Coronary artery (tissue), 2 donors: ENCODE results near the gene HCRT.
"Not testable (repeated sequence)": the region's sequence is repeated elsewhere in the genome, so short reads cannot be mapped to it uniquely, and the experiment has no call there.

Source experiments
- DNase-seq: peaks from one replicate; pipeline ENCODE4 v3.0.0-alpha.2; 2017; ENCODE audit warnings: low spot score
- H3K27ac ChIP-seq, 2 donors: fragments of 200-600 bp; sonication (generic); one replicate each; pipeline ENCODE4 v1.5.1; 2016 to 2019
- H3K4me3 ChIP-seq: fragments of 200-600 bp; sonication (generic); 2 replicates; pipeline ENCODE4 v1.5.1; 2016; ENCODE audit warnings: mild to moderate bottlenecking, moderate library complexity
- TF ChIP-seq, protein P1 (sequence below): fragments of 200-600 bp; sonication (generic); IDR thresholded peaks from one replicate; pipeline ENCODE4 v1.5.1; 2019; ENCODE audit warnings: antibody characterized with exemption

The HCRT gene

DNA sequence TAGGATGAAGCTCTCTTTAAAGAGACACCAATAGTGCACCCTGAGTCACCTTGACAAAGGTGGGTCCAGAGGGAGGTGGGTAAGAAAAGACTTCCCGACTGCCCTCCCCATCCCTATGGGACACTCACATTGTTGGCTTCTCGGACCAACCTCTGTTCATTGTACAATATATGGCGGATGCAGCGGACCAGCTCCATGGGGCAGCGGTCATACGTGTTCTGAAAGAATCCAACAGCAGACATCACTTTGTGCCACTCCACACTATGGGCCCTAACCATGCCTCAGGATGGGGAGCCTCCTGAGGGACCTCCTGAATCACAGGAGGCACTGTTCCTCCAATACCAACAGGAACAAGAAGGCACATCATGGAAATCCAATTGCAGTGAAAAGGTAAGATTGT, 39.4 kb upstream of the HCRT start:
- Histone ChIP-seq H3K4me3 (no peak overlapping the region), H3K27ac (no peak overlapping the region)
- no peak for DNase-seq
- TF ChIP-seq, protein P1, sequence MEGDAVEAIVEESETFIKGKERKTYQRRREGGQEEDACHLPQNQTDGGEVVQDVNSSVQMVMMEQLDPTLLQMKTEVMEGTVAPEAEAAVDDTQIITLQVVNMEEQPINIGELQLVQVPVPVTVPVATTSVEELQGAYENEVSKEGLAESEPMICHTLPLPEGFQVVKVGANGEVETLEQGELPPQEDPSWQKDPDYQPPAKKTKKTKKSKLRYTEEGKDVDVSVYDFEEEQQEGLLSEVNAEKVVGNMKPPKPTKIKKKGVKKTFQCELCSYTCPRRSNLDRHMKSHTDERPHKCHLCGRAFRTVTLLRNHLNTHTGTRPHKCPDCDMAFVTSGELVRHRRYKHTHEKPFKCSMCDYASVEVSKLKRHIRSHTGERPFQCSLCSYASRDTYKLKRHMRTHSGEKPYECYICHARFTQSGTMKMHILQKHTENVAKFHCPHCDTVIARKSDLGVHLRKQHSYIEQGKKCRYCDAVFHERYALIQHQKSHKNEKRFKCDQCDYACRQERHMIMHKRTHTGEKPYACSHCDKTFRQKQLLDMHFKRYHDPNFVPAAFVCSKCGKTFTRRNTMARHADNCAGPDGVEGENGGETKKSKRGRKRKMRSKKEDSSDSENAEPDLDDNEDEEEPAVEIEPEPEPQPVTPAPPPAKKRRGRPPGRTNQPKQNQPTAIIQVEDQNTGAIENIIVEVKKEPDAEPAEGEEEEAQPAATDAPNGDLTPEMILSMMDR, result no peak

DNA sequence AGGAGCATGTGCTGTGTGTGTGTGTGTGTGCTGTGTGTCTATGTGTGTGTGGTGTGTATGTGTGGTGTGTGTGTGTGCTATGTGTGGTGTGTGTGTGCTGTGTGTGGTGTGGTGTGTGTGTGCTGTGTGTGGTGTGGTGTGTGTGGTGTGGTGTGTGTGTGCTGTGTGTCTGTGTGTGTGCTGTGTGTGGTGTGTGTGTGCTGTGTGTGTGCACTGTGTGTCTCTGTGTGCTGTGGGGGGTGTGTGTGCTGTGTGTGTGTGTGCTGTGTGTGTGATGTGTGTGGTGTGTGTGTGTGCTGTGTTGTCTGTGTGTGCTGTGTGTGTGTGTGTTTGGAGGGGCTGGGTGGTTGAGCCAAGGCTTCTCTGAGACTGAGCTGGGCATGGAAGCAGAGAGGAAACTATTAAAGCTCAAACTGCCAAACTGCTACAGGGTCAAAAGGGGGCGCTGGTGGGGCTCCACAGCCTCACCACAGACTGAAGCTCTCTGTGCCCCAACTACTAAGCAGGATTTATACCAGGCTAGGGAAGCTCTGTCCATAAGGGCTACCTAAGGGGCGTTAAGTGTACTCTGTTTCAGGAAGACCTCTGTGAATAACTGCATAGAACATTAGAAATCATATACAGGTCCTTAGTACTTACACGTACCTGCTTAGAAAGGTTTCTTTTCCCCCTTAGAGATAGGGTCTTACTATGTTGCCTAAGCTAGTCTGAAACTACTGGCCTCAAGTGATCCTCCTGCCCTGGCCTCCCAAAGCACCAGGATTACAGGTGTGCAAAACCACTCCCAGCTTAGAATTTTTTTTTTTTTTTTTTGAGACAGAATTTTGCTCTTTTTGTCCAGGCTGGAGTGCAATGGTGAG, 36.9 kb upstream of the HCRT start:
- Histone ChIP-seq H3K4me3 (no peak overlapping the region), H3K27ac (no peak overlapping the region)
- DNase-seq, result no peak
- TF ChIP-seq, protein P1, result no peak

DNA sequence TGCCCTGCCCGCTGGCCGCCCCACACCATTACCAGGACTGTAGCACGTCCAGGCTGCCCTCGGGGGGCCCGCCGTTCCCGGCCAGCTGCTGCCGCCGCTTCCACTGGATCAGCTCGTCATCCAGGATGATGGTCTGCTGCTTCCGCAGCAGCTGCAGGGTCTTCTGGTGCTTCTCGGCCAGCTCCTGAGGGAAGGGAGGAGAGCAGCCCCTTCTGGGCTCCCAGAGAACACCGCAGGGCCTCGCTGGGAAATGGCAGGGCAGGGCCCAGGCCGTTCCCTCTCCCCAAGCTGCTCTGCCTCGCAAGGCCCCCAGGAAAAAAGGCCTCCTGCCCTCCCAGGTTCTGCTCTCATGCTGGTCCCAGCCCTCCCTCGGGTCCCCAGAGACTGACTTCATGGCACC, 34.0 kb upstream of the HCRT start:
- H3K4me3 ChIP-seq, DNase-seq, H3K27ac ChIP-seq: not testable (repeated sequence)

DNA sequence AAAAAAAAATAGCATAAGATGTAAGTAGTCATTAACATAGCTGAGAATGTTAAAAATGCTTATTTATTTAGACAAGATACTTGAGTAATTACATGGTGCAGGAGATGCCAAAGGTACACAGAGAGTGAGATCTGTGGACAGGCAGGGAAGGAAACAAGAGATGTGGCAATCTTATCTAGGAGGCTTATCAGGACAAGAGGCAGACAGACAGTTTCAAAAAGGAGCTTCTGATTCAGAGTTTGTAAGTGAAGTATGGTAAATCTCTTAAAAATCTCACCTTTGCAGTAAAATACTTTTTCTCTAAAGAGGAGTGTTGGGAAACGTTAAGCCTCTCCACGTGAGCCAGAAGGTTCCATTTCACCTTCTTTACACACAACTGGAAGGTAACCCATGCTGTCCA, 28.9 kb upstream of the HCRT start:
- DNase-seq, result no peak
- no peak overlapping the region for H3K27ac ChIP-seq
- TF ChIP-seq, protein P1, result no peak
- H3K4me3 ChIP-seq, result no peak overlapping the region

DNA sequence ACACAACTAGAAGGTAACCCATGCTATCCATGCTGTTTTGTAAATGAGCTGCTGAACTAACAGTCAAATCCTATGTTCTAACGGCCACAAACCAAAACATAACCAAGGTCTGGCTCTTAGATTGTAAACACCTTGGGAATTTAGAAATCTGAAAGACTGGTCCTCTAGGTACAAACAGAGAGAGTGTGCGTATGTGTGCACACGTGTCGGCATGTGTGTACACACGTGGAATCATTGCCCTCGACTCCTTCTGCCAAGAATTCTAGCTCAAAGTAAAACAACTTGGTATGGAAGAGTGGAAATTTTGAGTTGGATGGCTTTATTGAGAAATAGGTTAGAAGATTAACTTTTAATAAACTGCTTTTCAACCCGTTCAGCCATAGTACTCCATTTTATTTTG, 27.1 kb upstream of the HCRT start:
- Histone ChIP-seq H3K27ac (no peak overlapping the region), H3K4me3 (no peak overlapping the region)
- TF ChIP-seq, protein P1, result no peak
- no peak for DNase-seq

DNA sequence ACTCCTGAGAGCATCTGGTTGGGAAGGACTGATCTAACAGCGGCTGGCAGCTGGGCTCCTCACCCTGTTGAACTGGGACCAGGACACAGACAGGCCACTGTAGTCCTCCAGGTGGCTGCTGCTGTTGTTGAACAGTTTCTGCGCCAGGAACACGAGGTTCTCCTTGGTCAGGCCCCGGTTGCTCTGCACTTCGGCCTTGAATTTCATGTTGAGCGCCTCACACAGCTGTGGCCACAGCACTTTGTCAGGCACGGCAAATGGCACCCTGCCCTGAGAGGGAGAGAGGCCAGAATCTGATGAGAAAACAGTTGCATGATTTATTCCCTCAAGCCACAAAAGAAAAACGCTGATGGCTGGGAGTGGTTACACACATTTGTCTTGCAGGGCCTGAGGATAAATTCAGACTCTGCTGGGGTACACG, 26.7 kb upstream of the HCRT start:
- not testable (repeated sequence) for DNase-seq, H3K27ac ChIP-seq, H3K4me3 ChIP-seq

DNA sequence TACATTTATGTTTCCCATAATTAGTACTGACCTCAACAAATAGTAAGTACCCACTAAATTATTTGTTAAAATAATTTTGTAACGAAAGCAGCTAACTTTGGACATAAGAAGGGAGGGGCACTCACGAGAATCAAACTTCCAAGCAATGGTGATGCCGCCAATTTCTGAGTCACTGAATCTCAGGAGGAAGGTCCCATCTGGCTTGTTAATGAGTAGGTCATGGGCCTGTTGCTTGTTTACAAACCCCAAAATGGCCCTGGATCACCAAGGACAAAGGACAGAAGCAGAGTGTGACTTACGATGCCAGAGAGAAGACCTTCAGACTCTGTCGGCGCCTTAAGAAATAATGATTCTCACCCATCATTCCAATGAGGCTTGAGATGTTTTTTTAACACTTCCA, 24.8 kb upstream of the HCRT start:
- Histone ChIP-seq H3K27ac (no peak overlapping the region), H3K4me3 (no peak overlapping the region)
- TF ChIP-seq, protein P1, result no peak
- DNase-seq, result no peak

DNA sequence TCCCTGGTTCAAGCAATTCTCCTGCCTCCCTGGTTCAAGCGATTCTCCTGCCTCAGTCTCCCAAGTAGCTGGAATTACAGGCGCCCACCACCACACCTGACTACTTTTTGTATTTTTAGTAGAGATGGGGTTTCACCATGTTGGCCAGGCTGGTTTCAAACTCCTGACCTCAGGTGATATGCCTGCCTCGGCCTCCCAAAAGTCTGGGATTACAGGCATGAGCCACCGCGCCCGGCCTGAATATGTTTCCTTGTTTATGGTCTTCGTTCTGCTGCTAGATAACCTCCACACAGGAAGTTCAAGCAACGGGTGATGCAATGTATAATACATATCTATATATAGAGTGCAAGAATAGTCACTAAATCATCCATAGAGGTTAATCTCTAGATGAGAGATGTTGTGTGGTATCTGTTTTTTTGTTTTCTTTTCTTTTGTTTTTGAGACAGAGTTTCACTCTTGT, 20.9 kb upstream of the HCRT start:
- not testable (repeated sequence) for DNase-seq, H3K4me3 ChIP-seq, H3K27ac ChIP-seq

DNA sequence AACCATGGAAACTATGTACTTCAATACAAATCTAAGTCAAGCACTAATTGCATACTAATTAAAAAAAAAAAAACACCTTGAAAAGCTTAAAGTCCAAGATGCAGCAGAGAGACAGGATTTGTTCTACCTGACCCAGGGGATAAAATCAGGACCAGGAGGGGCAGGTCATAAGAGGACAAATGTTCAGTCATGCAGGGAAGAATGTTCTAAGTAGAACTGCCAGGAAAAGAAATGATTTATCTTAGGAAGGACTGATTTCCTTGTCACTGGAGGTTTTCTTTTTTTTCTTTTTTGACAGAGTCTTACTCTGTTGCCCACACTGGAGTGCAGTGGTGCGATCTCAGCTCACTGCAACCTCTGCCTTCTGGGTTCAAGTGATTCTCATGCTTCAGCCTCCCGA, 18.1 kb upstream of the HCRT start:
- no peak for DNase-seq

More for the DNA sequence above, 18.1 kb upstream of the HCRT start:
- Histone ChIP-seq H3K4me3 (no peak overlapping the region), H3K27ac (no peak overlapping the region)
- TF ChIP-seq, protein P1, result no peak
